ENCODE results near the gene CPLX4. TPM values are rescaled to one million over a fixed set of nuclear protein-coding genes. Genes with fewer than 3 reads are reported as not detected.

The CPLX4 gene
- total RNA-seq, 2 donors from 2014 or later = not detected

GRCh38 chr18:59273759-59274532, 44.5 kb downstream of the CPLX4 start:
- 6 to 11% methylated on average over 28 to 48 of the region's 48 CpGs for WGBS, 2 donors
- H3K9me3 ChIP-seq = no peaks in the 10 kb centered on the region
- intact Hi-C loops (cut with DNase I) = no loop called here
- H3K27ac ChIP-seq = no peak overlapping the region
- no peak for ATAC-seq
- TF ChIP-seq POLR2A (IDR thresholded peaks at IDR 0.05) (no peak), CTCF (IDR thresholded peaks at IDR 0.05) (no peak)
- no peak for DNase-seq
- no peak overlapping the region for H3K4me3 ChIP-seq
- H3K36me3 ChIP-seq (replicated peaks in 1 of 2; ENCODE audit: insufficient read depth in 1 of 2, low read depth in 2 of 2) = no peaks in the 10 kb centered on the region
- peaks cover 25% of the 10 kb centered on the region for H3K4me1 ChIP-seq
- peaks cover 0 to 40% of the 10 kb centered on the region in 2 donors for H3K27me3 ChIP-seq

GRCh38 chr18:59272891-59273758, 45.3 kb downstream of the CPLX4 start, which contains the start of gene RAX:
Gene RAX, minus strand, starts transcription at chr18:59273454. Its CDS starts 248 bp downstream, at chr18:59273206.
- no peaks in the 10 kb centered on the region for H3K9me3 ChIP-seq
- intact Hi-C loops (cut with DNase I) = no loop called here
- DNase-seq (peak in 2 of 4 donors; percentile 27 to 46), ATAC-seq (peak; percentile 47)
- no peak within 1 kb of the TSS for H3K4me3 ChIP-seq
- no peaks in the 10 kb centered on the region for H3K36me3 ChIP-seq (replicated peaks in 1 of 2; ENCODE audit: insufficient read depth in 1 of 2, low read depth in 2 of 2)
- 2 to 4% methylated on average over 18 to 76 of the region's 88 CpGs for WGBS, 2 donors
- peaks cover 0 to 48% of the 10 kb centered on the region in 2 donors for H3K27me3 ChIP-seq
- TF ChIP-seq CTCF (IDR thresholded peaks at IDR 0.05) (peak in 2 of 7 experiments; percentile 11 to 25), POLR2A (IDR thresholded peaks at IDR 0.05) (no peak)
- H3K4me1 ChIP-seq = peaks cover 33% of the 10 kb centered on the region
- no peak within 1 kb of the TSS for H3K27ac ChIP-seq

GRCh38 chr18:59272221-59272888, 46.1 kb downstream of the CPLX4 start:
- Histone ChIP-seq H3K9me3 (no peaks in the 10 kb centered on the region), H3K36me3 (replicated peaks in 1 of 2; ENCODE audit: insufficient read depth in 1 of 2, low read depth in 2 of 2) (no peaks in the 10 kb centered on the region), H3K4me1 (peaks cover 39% of the 10 kb centered on the region), H3K27ac (no peak overlapping the region), H3K4me3 (no peak overlapping the region), H3K27me3 (peaks cover 0 to 53% of the 10 kb centered on the region in 2 donors)
- DNase-seq (no peak), ATAC-seq (no peak)
- TF ChIP-seq POLR2A (IDR thresholded peaks at IDR 0.05) (no peak), CTCF (IDR thresholded peaks at IDR 0.05) (no peak)
- intact Hi-C loops (cut with DNase I) = no loop called here
- 0 to 5% methylated on average over 5 to 52 of the region's 52 CpGs for WGBS, 2 donors

GRCh38 chr18:59271606-59272220, 46.7 kb downstream of the CPLX4 start:
- TF ChIP-seq CTCF (IDR thresholded peaks at IDR 0.05) (no peak), POLR2A (IDR thresholded peaks at IDR 0.05) (no peak)
- ATAC-seq (no peak), DNase-seq (no peak)
- intact Hi-C loops (cut with DNase I) = no loop called here
- Histone ChIP-seq H3K36me3 (replicated peaks in 1 of 2; ENCODE audit: insufficient read depth in 1 of 2, low read depth in 2 of 2) (no peaks in the 10 kb centered on the region), H3K4me1 (peaks cover 39% of the 10 kb centered on the region), H3K4me3 (no peak overlapping the region), H3K27me3 (peaks cover 0 to 60% of the 10 kb centered on the region in 2 donors), H3K27ac (no peak overlapping the region), H3K9me3 (no peaks in the 10 kb centered on the region)
- WGBS, 2 donors = 28% methylated on average over 14 of the region's 14 CpGs
